HG03039 (cell line): ENCODE measurements around the gene PPP1R1B.

Experiments used
- ATAC-seq: cut with Tn5 transposase; IDR thresholded peaks from one replicate; pipeline ENCODE4 v1.9.1; 2021; ENCODE audit warnings: mild to moderate bottlenecking, moderate library complexity; ENCODE audit not compliant: unreplicated experiment

PPP1R1B gene

DNA sequence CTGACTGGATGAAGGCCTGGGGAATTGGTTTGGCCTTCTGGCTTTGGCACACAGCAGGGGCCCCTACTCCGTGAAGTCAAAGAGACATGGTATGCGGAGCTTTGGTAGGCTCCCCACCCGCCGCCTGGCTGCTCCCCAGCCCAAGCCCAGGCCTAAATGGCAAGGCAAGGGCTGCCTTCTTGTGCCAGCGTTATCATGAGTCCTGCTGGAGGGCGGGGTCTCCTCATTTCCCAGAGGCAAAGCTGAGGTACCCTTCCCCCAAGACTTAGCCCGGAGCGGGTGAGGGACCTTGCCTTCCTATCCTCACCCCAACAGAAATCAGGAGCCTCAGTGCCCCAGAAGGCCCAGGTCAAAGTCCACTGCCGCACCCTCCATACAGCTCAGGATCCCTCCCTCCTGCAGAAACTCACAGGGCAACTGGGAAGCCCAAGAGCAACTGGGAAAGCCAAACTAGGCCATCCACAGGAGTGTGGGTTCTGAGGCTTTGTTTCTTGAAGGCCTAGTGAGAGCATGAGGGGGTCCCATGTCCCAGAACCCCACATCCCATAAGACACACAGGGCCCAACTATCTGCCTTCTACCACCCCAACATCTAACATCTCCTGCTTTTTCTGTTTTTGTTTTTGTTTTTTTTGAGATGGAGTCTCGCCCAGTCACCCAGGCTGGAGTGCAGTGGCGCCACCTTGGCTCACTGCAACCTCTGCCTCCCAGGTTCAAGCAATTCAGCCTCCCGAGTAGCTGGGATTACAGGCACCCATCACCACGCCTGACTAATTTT is 51.8 kb downstream of the PPP1R1B start:
- no peak for ATAC-seq

DNA sequence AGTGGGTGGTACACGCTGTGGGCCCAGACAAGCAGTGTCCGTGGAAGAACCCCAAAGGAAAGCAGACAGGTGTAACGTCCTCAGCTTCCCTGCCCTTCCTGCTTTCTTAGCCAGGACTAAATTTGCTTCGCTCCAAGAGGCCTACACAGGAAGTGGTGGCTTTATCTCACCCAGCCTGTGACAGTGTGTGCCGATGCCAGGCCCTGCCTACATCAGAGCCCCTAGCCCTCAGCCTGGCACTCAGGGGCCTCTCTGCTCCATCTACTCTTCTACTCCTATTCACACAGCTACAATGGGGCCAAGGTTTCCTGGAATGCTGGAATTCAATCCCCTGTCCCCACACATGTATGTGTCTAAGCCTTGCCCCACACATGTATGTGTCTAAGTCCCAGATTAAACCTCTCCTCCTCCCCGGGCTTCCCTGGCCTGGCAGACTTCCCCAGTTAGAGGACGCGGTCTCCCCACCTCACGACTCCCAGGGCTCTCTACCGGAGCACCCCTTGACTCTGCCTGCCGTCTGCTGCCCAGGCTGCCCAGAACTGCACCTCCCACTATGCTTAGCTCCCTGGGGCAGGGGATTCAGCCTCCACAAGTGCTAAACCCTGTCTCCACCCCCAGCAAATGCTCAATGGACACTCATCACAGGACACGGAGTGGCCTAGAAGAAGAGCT is 52.9 kb downstream of the PPP1R1B start:
- ATAC-seq: no peak

DNA sequence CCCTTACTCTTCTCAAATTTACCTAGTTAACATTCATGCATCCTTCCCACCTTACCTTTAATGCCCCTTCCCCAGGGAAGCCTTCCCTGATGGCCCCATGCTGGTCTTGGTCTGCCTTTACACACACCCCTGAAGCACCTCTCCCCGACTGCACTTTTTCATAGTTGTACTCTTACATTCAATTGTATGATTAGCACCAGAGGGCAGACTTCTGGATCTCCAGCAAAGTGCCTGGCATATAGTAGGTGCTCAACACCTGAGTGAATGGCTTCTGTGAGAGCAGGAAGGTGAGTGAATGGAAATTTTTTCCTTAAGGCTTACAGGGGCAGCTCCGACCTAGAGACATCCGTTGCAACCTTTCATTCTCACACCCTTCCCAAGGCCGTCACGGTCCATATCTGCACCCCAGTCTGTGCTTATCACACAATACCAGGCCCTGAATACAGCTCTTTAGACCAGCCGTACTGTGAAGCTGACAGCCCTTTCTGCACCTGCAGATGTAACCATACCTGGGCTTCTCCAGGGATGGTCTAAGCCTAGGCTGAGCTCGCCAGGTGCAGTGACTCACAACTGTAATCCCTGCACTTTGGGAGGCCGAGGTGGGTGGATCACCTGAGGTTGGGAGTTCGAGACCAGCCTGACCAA is 56.7 kb downstream of the PPP1R1B start:
- no peak for ATAC-seq

DNA sequence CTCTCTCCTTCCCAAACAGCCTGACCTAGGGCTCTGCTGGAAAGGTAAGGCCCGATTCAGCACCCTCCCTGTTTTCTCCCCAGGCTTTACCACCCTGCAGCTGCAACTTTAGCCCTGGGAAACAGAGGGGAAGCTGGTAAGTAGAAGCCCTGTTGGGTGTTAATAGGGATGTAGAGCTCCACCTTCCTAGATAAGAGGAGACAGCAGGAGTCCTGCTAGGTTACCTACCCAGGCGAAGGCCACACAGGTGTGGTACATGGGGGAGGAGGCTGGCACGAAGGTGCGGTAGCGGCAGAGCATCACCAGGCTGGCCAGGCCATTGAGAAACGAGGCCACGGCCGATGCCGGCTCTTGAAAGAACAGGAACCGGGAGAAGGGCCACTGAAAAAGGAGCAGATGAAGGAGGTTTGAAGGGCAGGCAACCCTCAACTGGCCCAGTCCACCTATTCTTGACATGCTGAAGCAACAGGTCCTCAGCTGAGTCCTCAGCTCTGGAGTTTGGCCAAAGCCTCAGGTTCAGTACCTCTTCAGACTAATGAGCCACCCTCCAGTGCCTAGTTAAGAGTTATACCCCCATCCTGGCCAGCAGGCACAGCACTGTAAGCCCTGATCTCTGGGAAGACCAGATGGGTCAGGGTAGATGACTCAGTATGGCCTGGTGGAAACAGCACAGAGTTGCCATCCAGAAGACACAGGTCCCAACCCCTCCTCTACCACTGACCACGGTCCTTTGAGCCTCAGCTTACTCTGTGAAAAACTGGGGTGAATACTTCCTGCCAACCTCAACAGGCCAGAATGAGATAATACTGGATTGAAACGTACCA is 57.8 kb downstream of the PPP1R1B start:
- ATAC-seq: no peak
